GM23338 (cell line): ENCODE data around the gene PLPP6. TPM values are rescaled to one million over a fixed set of nuclear protein-coding genes. Genes with fewer than 3 reads are reported as not detected.

ENCODE experiments used
- ATAC-seq: fragments of 200-7000 bp; cut with Tn5 transposase; 3 replicates; pipeline ENCODE4 v1.9.1; 2020
- DNase-seq: peaks from one replicate; pipeline ENCODE4 v3.0.0-alpha.2; 2015; ENCODE audit warnings: low spot score
- H2AFZ ChIP-seq: fragments of 200-600 bp; sonication (generic); 2 replicates; pipeline ENCODE4 v1.8.0; 2016; ENCODE audit warnings: antibody characterized with exemption, mild to moderate bottlenecking, moderate library complexity
- H3F3A ChIP-seq: fragments of 200-600 bp; sonication (generic); replicated peaks from 2 replicates; pipeline ENCODE4 v1.8.0; 2017; ENCODE audit warnings: antibody characterized with exemption, mixed run types, low read depth
- H3K27ac ChIP-seq: fragments of 200-600 bp; sonication (generic); 2 replicates; pipeline ENCODE4 v1.6.1; 2016; ENCODE audit warnings: low read depth
- H3K27me3 ChIP-seq: fragments of 200-600 bp; sonication (generic); 2 replicates; pipeline ENCODE4 v1.8.0; 2016; ENCODE audit warnings: mild to moderate bottlenecking, mixed run types, moderate library complexity; ENCODE audit not compliant: insufficient read depth
- H3K36me3 ChIP-seq: fragments of 200-600 bp; sonication (generic); 2 replicates; pipeline ENCODE4 v1.8.0; 2016; ENCODE audit warnings: mild to moderate bottlenecking; ENCODE audit not compliant: insufficient read depth
- H3K4me1 ChIP-seq: fragments of 200-600 bp; sonication (generic); 2 replicates; pipeline ENCODE4 v1.8.0; 2016; ENCODE audit warnings: mild to moderate bottlenecking, moderate library complexity; ENCODE audit not compliant: insufficient read depth
- H3K4me2 ChIP-seq: fragments of 200-600 bp; sonication (generic); 2 replicates; pipeline ENCODE4 v1.7.1; 2017; ENCODE audit warnings: mixed run types
- H3K4me3 ChIP-seq: fragments of 200-600 bp; sonication (generic); 2 replicates; pipeline ENCODE4 v1.6.1; 2016; ENCODE audit warnings: mixed run types
- H3K79me2 ChIP-seq: fragments of 200-600 bp; sonication (generic); replicated peaks from 2 replicates; pipeline ENCODE4 v1.8.0; 2017; ENCODE audit warnings: mild to moderate bottlenecking; ENCODE audit not compliant: insufficient read depth
- H3K9me2 ChIP-seq: fragments of 200-600 bp; sonication (generic); 2 replicates; pipeline ENCODE4 v1.8.0; 2017; ENCODE audit not compliant: insufficient read depth
- H4K20me1 ChIP-seq: fragments of 200-600 bp; sonication (generic); replicated peaks from 2 replicates; pipeline ENCODE4 v1.8.0; 2017; ENCODE audit warnings: mild to moderate bottlenecking; ENCODE audit not compliant: insufficient read depth
- H3K27ac Mint-ChIP-seq: 2 replicates; pipeline ENCODE4 v1.8.0; 2020; ENCODE audit warnings: inconsistent platforms, mild to moderate bottlenecking, moderate library complexity, mixed read lengths
- H3K27me3 Mint-ChIP-seq: 3 replicates; pipeline ENCODE4 v1.8.0; 2022; ENCODE audit warnings: low read depth, mild to moderate bottlenecking, moderate library complexity, mixed read lengths, inconsistent platforms; ENCODE audit not compliant: insufficient read depth, poor library complexity
- H3K36me3 Mint-ChIP-seq: 3 replicates; pipeline ENCODE4 v1.8.0; 2021; ENCODE audit warnings: low read depth, mild to moderate bottlenecking, inconsistent platforms, moderate library complexity, mixed read lengths
- H3K4me1 Mint-ChIP-seq: 3 replicates; pipeline ENCODE4 v1.8.0; 2020; ENCODE audit warnings: mild to moderate bottlenecking, inconsistent platforms, mixed read lengths
- H3K4me3 Mint-ChIP-seq: 3 replicates; pipeline ENCODE4 v1.8.0; 2021; ENCODE audit warnings: moderate library complexity, mild to moderate bottlenecking, inconsistent platforms, mixed read lengths
- H3K9me3 Mint-ChIP-seq: 3 replicates; pipeline ENCODE4 v1.8.0; 2020; ENCODE audit warnings: moderate library complexity, mild to moderate bottlenecking, inconsistent platforms, mixed read lengths
- CREB1 ChIP-seq: fragments of 250-450 bp; sonication (Bioruptor Pico); IDR thresholded peaks from 2 replicates; pipeline ENCODE4 v1.5.0; 2020; ENCODE audit warnings: low read depth, mild to moderate bottlenecking, moderate library complexity
- ETS1 ChIP-seq: IDR thresholded peaks from 2 replicates; pipeline ENCODE4 v1.6.1; 2016; ENCODE audit warnings: antibody characterized with exemption
- EZH2 ChIP-seq: fragments of 200-600 bp; sonication (generic); IDR thresholded peaks from one replicate; pipeline ENCODE4 v1.8.0; 2017; ENCODE audit warnings: antibody characterized with exemption, mild to moderate bottlenecking, low read depth; ENCODE audit not compliant: unreplicated experiment
- EZH2phosphoT487 ChIP-seq: fragments of 200-600 bp; sonication (generic); IDR thresholded peaks from one replicate; pipeline ENCODE4 v1.8.1; 2018; ENCODE audit warnings: antibody characterized with exemption; ENCODE audit not compliant: unreplicated experiment
- JUNB ChIP-seq: IDR thresholded peaks from one replicate; pipeline ENCODE4 v1.6.1; 2016; ENCODE audit warnings: antibody characterized with exemption; ENCODE audit not compliant: unreplicated experiment
- NANOG ChIP-seq: IDR thresholded peaks from 2 replicates; pipeline ENCODE4 v1.6.1; 2016; ENCODE audit warnings: antibody characterized with exemption, borderline replicate concordance
- POLR2AphosphoS5 ChIP-seq: IDR thresholded peaks from 2 replicates; pipeline ENCODE4 v1.6.1; 2016; ENCODE audit warnings: antibody characterized with exemption, low read depth
- STAT1 ChIP-seq: IDR thresholded peaks from one replicate; pipeline ENCODE4 v1.6.1; 2016; ENCODE audit warnings: antibody characterized with exemption; ENCODE audit not compliant: unreplicated experiment
- ZNF114 ChIP-seq: fragments of 250-450 bp; sonication (Bioruptor Pico); IDR thresholded peaks from 2 replicates; pipeline ENCODE4 v1.5.0; 2020; ENCODE audit warnings: mild to moderate bottlenecking, moderate library complexity
- ZNF331 ChIP-seq: fragments of 250-450 bp; sonication (Bioruptor Pico); IDR thresholded peaks from 2 replicates; pipeline ENCODE4 v1.5.0; 2020; ENCODE audit warnings: low read depth, mild to moderate bottlenecking, moderate library complexity
- polyA plus RNA-seq: library from polyadenylated mRNA; unstranded; fragments of >200 nt; fragmentation: Nextera tagmentation; extraction: Ambion mirVana; gene quantifications from 2 replicates; pipeline ENCODE4 v1.2.1, GENCODE V29; 2016
- total RNA-seq: library from RNA; depleted of rRNA; stranded (reverse); fragments of >200 nt; shearing (Covaris generic); gene quantifications from 2 replicates; pipeline ENCODE4 v1.2.3, GENCODE V29; 2014
- TF ChIP-seq, protein P1 (sequence below), 2 experiments: fragments of 200-600 bp in 1 of 2; sonication (generic) in 1 of 2; conservative IDR thresholded peaks; 2 replicates each; pipeline versions ENCODE4 v1.5.1 to v1.6.1; 2016 to 2017; ENCODE audit warnings: antibody characterized with exemption in 2 of 2, low read depth in 2 of 2, mild to moderate bottlenecking in 2 of 2, moderate library complexity in 1 of 2
- TF ChIP-seq, protein P2 (sequence below): IDR thresholded peaks from one replicate; pipeline ENCODE4 v1.6.1; 2018; ENCODE audit warnings: antibody characterized with exemption; ENCODE audit not compliant: unreplicated experiment
- TF ChIP-seq, protein P3 (sequence below): fragments of 250-450 bp; sonication (Bioruptor Pico); IDR thresholded peaks from 2 replicates; pipeline ENCODE4 v1.5.0; 2020; ENCODE audit warnings: mild to moderate bottlenecking, moderate library complexity

The PLPP6 gene
- total and polyA plus RNA-seq, 2 experiments from 2014 or later = 6.3 to 13.2 TPM

- DNase-seq = peak; percentile 42
- no peaks in the 10 kb centered on the region for H3F3A ChIP-seq
- TF ChIP-seq EZH2 (no peak), POLR2AphosphoS5 (no peak), NANOG (no peak), EZH2phosphoT487 (no peak), ETS1 (no peak), JUNB (no peak), ZNF331 (no peak), STAT1 (no peak), CREB1 (CRISPR knock-in tag) (no peak), ZNF114 (no peak)
- TF ChIP-seq, protein P1, sequence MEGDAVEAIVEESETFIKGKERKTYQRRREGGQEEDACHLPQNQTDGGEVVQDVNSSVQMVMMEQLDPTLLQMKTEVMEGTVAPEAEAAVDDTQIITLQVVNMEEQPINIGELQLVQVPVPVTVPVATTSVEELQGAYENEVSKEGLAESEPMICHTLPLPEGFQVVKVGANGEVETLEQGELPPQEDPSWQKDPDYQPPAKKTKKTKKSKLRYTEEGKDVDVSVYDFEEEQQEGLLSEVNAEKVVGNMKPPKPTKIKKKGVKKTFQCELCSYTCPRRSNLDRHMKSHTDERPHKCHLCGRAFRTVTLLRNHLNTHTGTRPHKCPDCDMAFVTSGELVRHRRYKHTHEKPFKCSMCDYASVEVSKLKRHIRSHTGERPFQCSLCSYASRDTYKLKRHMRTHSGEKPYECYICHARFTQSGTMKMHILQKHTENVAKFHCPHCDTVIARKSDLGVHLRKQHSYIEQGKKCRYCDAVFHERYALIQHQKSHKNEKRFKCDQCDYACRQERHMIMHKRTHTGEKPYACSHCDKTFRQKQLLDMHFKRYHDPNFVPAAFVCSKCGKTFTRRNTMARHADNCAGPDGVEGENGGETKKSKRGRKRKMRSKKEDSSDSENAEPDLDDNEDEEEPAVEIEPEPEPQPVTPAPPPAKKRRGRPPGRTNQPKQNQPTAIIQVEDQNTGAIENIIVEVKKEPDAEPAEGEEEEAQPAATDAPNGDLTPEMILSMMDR (conservative IDR thresholded peaks at IDR 0.05; ENCODE audit: low read depth in 2 of 2) = no peak
- TF ChIP-seq, protein P2, sequence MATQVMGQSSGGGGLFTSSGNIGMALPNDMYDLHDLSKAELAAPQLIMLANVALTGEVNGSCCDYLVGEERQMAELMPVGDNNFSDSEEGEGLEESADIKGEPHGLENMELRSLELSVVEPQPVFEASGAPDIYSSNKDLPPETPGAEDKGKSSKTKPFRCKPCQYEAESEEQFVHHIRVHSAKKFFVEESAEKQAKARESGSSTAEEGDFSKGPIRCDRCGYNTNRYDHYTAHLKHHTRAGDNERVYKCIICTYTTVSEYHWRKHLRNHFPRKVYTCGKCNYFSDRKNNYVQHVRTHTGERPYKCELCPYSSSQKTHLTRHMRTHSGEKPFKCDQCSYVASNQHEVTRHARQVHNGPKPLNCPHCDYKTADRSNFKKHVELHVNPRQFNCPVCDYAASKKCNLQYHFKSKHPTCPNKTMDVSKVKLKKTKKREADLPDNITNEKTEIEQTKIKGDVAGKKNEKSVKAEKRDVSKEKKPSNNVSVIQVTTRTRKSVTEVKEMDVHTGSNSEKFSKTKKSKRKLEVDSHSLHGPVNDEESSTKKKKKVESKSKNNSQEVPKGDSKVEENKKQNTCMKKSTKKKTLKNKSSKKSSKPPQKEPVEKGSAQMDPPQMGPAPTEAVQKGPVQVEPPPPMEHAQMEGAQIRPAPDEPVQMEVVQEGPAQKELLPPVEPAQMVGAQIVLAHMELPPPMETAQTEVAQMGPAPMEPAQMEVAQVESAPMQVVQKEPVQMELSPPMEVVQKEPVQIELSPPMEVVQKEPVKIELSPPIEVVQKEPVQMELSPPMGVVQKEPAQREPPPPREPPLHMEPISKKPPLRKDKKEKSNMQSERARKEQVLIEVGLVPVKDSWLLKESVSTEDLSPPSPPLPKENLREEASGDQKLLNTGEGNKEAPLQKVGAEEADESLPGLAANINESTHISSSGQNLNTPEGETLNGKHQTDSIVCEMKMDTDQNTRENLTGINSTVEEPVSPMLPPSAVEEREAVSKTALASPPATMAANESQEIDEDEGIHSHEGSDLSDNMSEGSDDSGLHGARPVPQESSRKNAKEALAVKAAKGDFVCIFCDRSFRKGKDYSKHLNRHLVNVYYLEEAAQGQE = no peak
- TF ChIP-seq, protein P3, sequence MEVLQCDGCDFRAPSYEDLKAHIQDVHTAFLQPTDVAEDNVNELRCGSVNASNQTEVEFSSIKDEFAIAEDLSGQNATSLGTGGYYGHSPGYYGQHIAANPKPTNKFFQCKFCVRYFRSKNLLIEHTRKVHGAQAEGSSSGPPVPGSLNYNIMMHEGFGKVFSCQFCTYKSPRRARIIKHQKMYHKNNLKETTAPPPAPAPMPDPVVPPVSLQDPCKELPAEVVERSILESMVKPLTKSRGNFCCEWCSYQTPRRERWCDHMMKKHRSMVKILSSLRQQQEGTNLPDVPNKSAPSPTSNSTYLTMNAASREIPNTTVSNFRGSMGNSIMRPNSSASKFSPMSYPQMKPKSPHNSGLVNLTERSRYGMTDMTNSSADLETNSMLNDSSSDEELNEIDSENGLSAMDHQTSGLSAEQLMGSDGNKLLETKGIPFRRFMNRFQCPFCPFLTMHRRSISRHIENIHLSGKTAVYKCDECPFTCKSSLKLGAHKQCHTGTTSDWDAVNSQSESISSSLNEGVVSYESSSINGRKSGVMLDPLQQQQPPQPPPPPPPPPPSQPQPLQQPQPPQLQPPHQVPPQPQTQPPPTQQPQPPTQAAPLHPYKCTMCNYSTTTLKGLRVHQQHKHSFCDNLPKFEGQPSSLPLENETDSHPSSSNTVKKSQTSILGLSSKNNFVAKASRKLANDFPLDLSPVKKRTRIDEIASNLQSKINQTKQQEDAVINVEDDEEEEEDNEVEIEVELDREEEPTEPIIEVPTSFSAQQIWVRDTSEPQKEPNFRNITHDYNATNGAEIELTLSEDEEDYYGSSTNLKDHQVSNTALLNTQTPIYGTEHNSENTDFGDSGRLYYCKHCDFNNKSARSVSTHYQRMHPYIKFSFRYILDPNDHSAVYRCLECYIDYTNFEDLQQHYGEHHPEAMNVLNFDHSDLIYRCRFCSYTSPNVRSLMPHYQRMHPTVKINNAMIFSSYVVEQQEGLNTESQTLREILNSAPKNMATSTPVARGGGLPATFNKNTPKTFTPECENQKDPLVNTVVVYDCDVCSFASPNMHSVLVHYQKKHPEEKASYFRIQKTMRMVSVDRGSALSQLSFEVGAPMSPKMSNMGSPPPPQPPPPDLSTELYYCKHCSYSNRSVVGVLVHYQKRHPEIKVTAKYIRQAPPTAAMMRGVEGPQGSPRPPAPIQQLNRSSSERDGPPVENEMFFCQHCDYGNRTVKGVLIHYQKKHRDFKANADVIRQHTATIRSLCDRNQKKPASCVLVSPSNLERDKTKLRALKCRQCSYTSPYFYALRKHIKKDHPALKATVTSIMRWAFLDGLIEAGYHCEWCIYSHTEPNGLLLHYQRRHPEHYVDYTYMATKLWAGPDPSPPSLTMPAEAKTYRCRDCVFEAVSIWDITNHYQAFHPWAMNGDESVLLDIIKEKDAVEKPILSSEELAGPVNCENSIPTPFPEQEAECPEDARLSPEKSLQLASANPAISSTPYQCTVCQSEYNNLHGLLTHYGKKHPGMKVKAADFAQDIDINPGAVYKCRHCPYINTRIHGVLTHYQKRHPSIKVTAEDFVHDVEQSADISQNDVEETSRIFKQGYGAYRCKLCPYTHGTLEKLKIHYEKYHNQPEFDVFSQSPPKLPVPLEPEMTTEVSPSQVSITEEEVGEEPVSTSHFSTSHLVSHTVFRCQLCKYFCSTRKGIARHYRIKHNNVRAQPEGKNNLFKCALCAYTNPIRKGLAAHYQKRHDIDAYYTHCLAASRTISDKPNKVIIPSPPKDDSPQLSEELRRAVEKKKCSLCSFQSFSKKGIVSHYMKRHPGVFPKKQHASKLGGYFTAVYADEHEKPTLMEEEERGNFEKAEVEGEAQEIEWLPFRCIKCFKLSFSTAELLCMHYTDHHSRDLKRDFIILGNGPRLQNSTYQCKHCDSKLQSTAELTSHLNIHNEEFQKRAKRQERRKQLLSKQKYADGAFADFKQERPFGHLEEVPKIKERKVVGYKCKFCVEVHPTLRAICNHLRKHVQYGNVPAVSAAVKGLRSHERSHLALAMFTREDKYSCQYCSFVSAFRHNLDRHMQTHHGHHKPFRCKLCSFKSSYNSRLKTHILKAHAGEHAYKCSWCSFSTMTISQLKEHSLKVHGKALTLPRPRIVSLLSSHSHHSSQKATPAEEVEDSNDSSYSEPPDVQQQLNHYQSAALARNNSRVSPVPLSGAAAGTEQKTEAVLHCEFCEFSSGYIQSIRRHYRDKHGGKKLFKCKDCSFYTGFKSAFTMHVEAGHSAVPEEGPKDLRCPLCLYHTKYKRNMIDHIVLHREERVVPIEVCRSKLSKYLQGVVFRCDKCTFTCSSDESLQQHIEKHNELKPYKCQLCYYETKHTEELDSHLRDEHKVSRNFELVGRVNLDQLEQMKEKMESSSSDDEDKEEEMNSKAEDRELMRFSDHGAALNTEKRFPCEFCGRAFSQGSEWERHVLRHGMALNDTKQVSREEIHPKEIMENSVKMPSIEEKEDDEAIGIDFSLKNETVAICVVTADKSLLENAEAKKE = no peak
- peaks cover 42% of the 10 kb centered on the region for H3K4me1 Mint-ChIP-seq
- H3K27me3 Mint-ChIP-seq = peaks cover 2% of the 10 kb centered on the region
- no peaks in the 10 kb centered on the region for H3K36me3 ChIP-seq
- peak; percentile 65 for ATAC-seq
- H3K9me3 Mint-ChIP-seq = no peaks in the 10 kb centered on the region
- no peaks in the 10 kb centered on the region for H3K27me3 ChIP-seq
- peak overlapping the region; percentile 29; the same call in 1 of the 2 replicates for H3K4me2 ChIP-seq
- no peaks in the 10 kb centered on the region for H3K36me3 Mint-ChIP-seq
- no peak overlapping the region for H3K4me3 ChIP-seq
- peaks cover 20% of the 10 kb centered on the region for H3K4me1 ChIP-seq
- H4K20me1 ChIP-seq = no peaks in the 10 kb centered on the region
- no peaks in the 10 kb centered on the region for H3K79me2 ChIP-seq
- H3K27ac ChIP-seq = peak overlapping the region; percentile 19; the same call in 1 of the 2 replicates
- H3K4me3 Mint-ChIP-seq = peak overlapping the region; percentile 26; the same call in 1 of the 3 replicates
- no peaks in the 10 kb centered on the region for H3K9me2 ChIP-seq
- H2AFZ ChIP-seq = peak overlapping the region; percentile 39; the same call in 1 of the 2 replicates
- peak overlapping the region; percentile 78; the same call in 1 of the 2 replicates for H3K27ac Mint-ChIP-seq
Measured at GRCh38 chr9:4622016-4622415, 40.1 kb upstream of the PLPP6 start.
